NOMO-1 treated with DMSO at 0.1 percent for 48 hours (cell line): Measurements from ENCODE around the gene MBNL2.

Source experiments
- DNase-seq: peaks from one replicate; lab custom pipeline; 2025; ENCODE audit not compliant: unreplicated experiment; lab: John Stamatoyannopoulos, UW

The MBNL2 gene

GRCh38 chr13:97289514-97290298 is 67.6 kb downstream of the MBNL2 start:
- DNase-seq, result no peak

- DNase-seq, result no peak
These were observed 73.4 kb downstream of the MBNL2 start for GRCh38 chr13:97295283-97296182.

GRCh38 chr13:97296740-97297139 is 74.6 kb downstream of the MBNL2 start:
- DNase-seq, result no peak

- no peak for DNase-seq
These were observed 76.7 kb downstream of the MBNL2 start for GRCh38 chr13:97298816-97299215.

- DNase-seq, result no peak
These were observed 78.7 kb downstream of the MBNL2 start for GRCh38 chr13:97300871-97301270.

GRCh38 chr13:97301382-97302095 is 79.4 kb downstream of the MBNL2 start:
- no peak for DNase-seq

- DNase-seq, result no peak
These were observed 80.5 kb downstream of the MBNL2 start for GRCh38 chr13:97302611-97303010.

GRCh38 chr13:97306106-97306505 is 84.0 kb downstream of the MBNL2 start:
- no peak for DNase-seq

- DNase-seq, result no peak
These were observed 84.5 kb downstream of the MBNL2 start for GRCh38 chr13:97306645-97307044.

- DNase-seq, result no peak
These were observed 85.2 kb downstream of the MBNL2 start for GRCh38 chr13:97307118-97307881.

- DNase-seq, result no peak
These were observed 85.9 kb downstream of the MBNL2 start for GRCh38 chr13:97307882-97308624.

- no peak for DNase-seq
These were observed 86.7 kb downstream of the MBNL2 start for GRCh38 chr13:97308735-97309429.

GRCh38 chr13:97310809-97311436 is 88.8 kb downstream of the MBNL2 start:
- no peak for DNase-seq

- DNase-seq, result no peak
These were observed 89.8 kb downstream of the MBNL2 start for GRCh38 chr13:97311956-97312355.

- no peak for DNase-seq
These were observed 91.6 kb downstream of the MBNL2 start for GRCh38 chr13:97313551-97314260.

- DNase-seq, result no peak
These were observed 94.3 kb downstream of the MBNL2 start for GRCh38 chr13:97316390-97316789.

- no peak for DNase-seq
These were observed 95.8 kb downstream of the MBNL2 start for GRCh38 chr13:97317933-97318332.

- peak; percentile 17 for DNase-seq
These were observed 96.4 kb downstream of the MBNL2 start for GRCh38 chr13:97318532-97318931.
